Measurements from ENCODE around the gene SNX19. TPM values are rescaled to one million over a fixed set of nuclear protein-coding genes. Genes with fewer than 3 reads are reported as not detected.

SNX19 gene
- total RNA-seq, 4 donors from 2014 or later = 89.8 to 193 (median 137) TPM

- Histone ChIP-seq H3K4me3 (peak overlapping the region in 3 of 4 donors; percentile 62 to 85 (median 76)), H3K9me3 (no peaks in the 10 kb centered on the region), H3K27me3 (no peaks in the 10 kb centered on the region), H3K4me1 (peaks cover 4 to 28% (median 13%) of the 10 kb centered on the region in 4 donors), H3K27ac (peak overlapping the region; percentile 83 to 93 (median 90)), H3K36me3 (no peaks in the 10 kb centered on the region)
- 67 to 68% methylated on average over 8 of the region's 8 CpGs for WGBS, 2 donors (ENCODE audit: low coverage in 1 of 2)
- TF ChIP-seq EP300 (IDR thresholded peaks at IDR 0.05; ENCODE audit: low read depth) = no peak
- no peak for TF ChIP-seq CTCF (IDR thresholded peaks at IDR 0.05)
- no peak for TF ChIP-seq POLR2AphosphoS5 (IDR thresholded peaks at IDR 0.05)
- TF ChIP-seq POLR2A (IDR thresholded peaks at IDR 0.05) = no peak
- intact Hi-C loops (cut with DNase I; ENCODE audit: low total_unique reads) = no loop called here
- no peak for DNase-seq
- in situ Hi-C loops (cut with MboI; ENCODE audit: low pct_ligation_motif_present in 1 of 4, low pct_unique_long_range_greater_than_20kb in 1 of 4, low sequenced_read_pairs in 3 of 4) = loop anchor here in 1 of 4 donors (25.0 kb wide), 1 partner anchor 930 kb away; no protein-coding TSS in a partner anchor
Measured at GRCh38 chr11:130916910-130917309, 631 bp upstream of the SNX19 start.

GRCh38 chr11:130915603-130916237 is 559 bp downstream of the SNX19 start:
- peak overlapping the region; percentile 83 to 93 (median 90) for H3K27ac ChIP-seq
- 20 to 33% methylated on average over 1 to 19 of the region's 21 CpGs for WGBS, 2 donors (ENCODE audit: low coverage in 1 of 2)
- H3K4me3 ChIP-seq = peak overlapping the region; percentile 62 to 85 (median 69)
- DNase-seq = no peak
- in situ Hi-C loops (cut with MboI; ENCODE audit: low pct_ligation_motif_present in 1 of 4, low pct_unique_long_range_greater_than_20kb in 1 of 4, low sequenced_read_pairs in 3 of 4) = loop anchor here in 1 of 4 donors (25.0 kb wide), 1 partner anchor 928 kb away; no protein-coding TSS in a partner anchor
- no peaks in the 10 kb centered on the region for H3K9me3 ChIP-seq
- no peaks in the 10 kb centered on the region for H3K27me3 ChIP-seq
- H3K4me1 ChIP-seq = peaks cover 4 to 28% (median 13%) of the 10 kb centered on the region in 4 donors
- intact Hi-C loops (cut with DNase I; ENCODE audit: low total_unique reads) = no loop called here
- TF ChIP-seq EP300 (IDR thresholded peaks at IDR 0.05; ENCODE audit: low read depth) (no peak), POLR2A (IDR thresholded peaks at IDR 0.05) (no peak), CTCF (IDR thresholded peaks at IDR 0.05) (no peak), POLR2AphosphoS5 (IDR thresholded peaks at IDR 0.05) (no peak)
- peaks cover 0 to 6% (median 0%) of the 10 kb centered on the region in 4 donors for H3K36me3 ChIP-seq

DNA sequence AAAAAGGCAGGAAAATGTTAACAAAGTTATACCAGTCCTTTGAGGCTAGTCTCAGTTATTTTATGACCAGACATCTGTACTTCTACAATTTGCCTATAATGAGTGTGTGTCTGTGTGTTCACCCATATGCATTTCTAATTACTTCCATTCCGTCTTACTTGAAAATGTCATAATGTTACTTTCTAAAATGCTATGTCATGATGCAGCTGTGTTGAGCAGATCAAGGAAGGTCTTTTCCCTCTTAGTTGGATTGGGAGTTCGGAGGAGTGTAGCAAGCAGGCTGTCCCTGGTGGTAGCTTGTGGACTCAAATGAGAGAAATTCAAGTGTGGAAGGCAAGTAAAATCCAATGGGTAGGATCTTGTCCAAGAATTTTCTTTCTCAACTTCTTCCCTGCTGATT is 3.0 kb downstream of the SNX19 start:
- WGBS, 2 donors (ENCODE audit: low coverage in 1 of 2) = 80 to 83% methylated on average over 1 to 2 of the region's 2 CpGs
- Histone ChIP-seq H3K27ac (no peak overlapping the region), H3K27me3 (no peaks in the 10 kb centered on the region), H3K36me3 (peaks cover 0 to 6% (median 0%) of the 10 kb centered on the region in 4 donors), H3K4me3 (no peak overlapping the region), H3K4me1 (peaks cover 7 to 34% (median 17%) of the 10 kb centered on the region in 4 donors), H3K9me3 (no peaks in the 10 kb centered on the region)
- no peak for TF ChIP-seq POLR2A (IDR thresholded peaks at IDR 0.05)
- TF ChIP-seq POLR2AphosphoS5 (IDR thresholded peaks at IDR 0.05) = no peak
- no peak for TF ChIP-seq EP300 (IDR thresholded peaks at IDR 0.05; ENCODE audit: low read depth)
- TF ChIP-seq CTCF (IDR thresholded peaks at IDR 0.05) = no peak
- intact Hi-C loops (cut with DNase I; ENCODE audit: low total_unique reads) (no loop called here), in situ Hi-C loops (cut with MboI; ENCODE audit: low pct_ligation_motif_present in 1 of 4, low pct_unique_long_range_greater_than_20kb in 1 of 4, low sequenced_read_pairs in 3 of 4) (loop anchor here in 1 of 4 donors (25.0 kb wide), 1 partner anchor 926 kb away; no protein-coding TSS in a partner anchor)
- no peak for DNase-seq

- in situ Hi-C loops (cut with MboI; ENCODE audit: low pct_ligation_motif_present in 1 of 4, low pct_unique_long_range_greater_than_20kb in 1 of 4, low sequenced_read_pairs in 3 of 4) = loop anchor here in 1 of 4 donors (25.0 kb wide), 1 partner anchor 925 kb away; no protein-coding TSS in a partner anchor
- DNase-seq = no peak
- Histone ChIP-seq H3K4me3 (no peak overlapping the region), H3K36me3 (peaks cover 0 to 6% (median 2%) of the 10 kb centered on the region in 4 donors), H3K4me1 (peaks cover 7 to 34% (median 17%) of the 10 kb centered on the region in 4 donors), H3K27me3 (no peaks in the 10 kb centered on the region), H3K9me3 (no peaks in the 10 kb centered on the region), H3K27ac (no peak overlapping the region)
- 91 to 96% methylated on average over 6 of the region's 6 CpGs for WGBS, 2 donors (ENCODE audit: low coverage in 1 of 2)
- intact Hi-C loops (cut with DNase I; ENCODE audit: low total_unique reads) = no loop called here
- TF ChIP-seq POLR2AphosphoS5 (IDR thresholded peaks at IDR 0.05) (no peak), POLR2A (IDR thresholded peaks at IDR 0.05) (no peak), EP300 (IDR thresholded peaks at IDR 0.05; ENCODE audit: low read depth) (no peak), CTCF (IDR thresholded peaks at IDR 0.05) (no peak)
Measured at GRCh38 chr11:130912552-130912951, 3.7 kb downstream of the SNX19 start.
